Panc1 (cell line): Measurements from ENCODE around the gene DES. TPM values are rescaled to one million over a fixed set of nuclear protein-coding genes. Genes with fewer than 3 reads are reported as not detected.

Experiments
- ATAC-seq: fragments of 200-7000 bp; cut with Tn5 transposase; 2 replicates; pipeline ENCODE4 v1.9.1; 2020; ENCODE audit warnings: mild to moderate bottlenecking, moderate library complexity
- BruUV-seq: library from RNA; stranded (reverse); fragments of 400-500 nt; replicated peaks from 2 replicates; lab custom pipeline; 2021; lab: Mats Ljungman, UMichigan
- CTCF ChIA-PET: fragments of 300-600 bp; sonication (Branson Sonifier 250); formaldehyde crosslinking; loops from one replicate; lab custom pipeline; 2022; ENCODE audit warnings: antibody characterized with exemption; lab: Charles Lee
- POLR2A ChIA-PET: fragments of 300-600 bp; sonication (Branson Sonifier 250); formaldehyde crosslinking; loops from one replicate; lab custom pipeline; 2022; ENCODE audit warnings: antibody characterized with exemption; lab: Charles Lee
- DNase-seq: peaks from one replicate; pipeline ENCODE4 v3.0.0-alpha.2; 2010; ENCODE audit warnings: low read depth, low spot score
- H3K27ac ChIP-seq: 2 replicates; pipeline ENCODE4 v1.5.1; 2011; ENCODE audit warnings: mild to moderate bottlenecking, low read length, inconsistent platforms
- H3K27me3 ChIP-seq: fragments of 200-500 bp; sonication (Bioruptor generic); 2 replicates; pipeline ENCODE4 v1.6.0; 2014; ENCODE audit warnings: low read length, inconsistent platforms; ENCODE audit not compliant: control insufficient read depth, insufficient read depth
- H3K36me3 ChIP-seq: fragments of 200-500 bp; sonication (Bioruptor generic); 2 replicates; pipeline ENCODE4 v1.5.1; 2014; ENCODE audit warnings: inconsistent platforms, mild to moderate bottlenecking, low read length, moderate library complexity; ENCODE audit not compliant: control insufficient read depth, insufficient read depth
- H3K4me1 ChIP-seq: 2 replicates; pipeline ENCODE4 v1.5.1; 2011; ENCODE audit warnings: inconsistent platforms, mild to moderate bottlenecking, low read length, moderate library complexity; ENCODE audit not compliant: control insufficient read depth, insufficient read depth
- H3K4me3 ChIP-seq, 2 experiments: 2 replicates each; pipeline ENCODE4 v1.5.1; 2011 to 2012; ENCODE audit warnings: low read depth in 2 of 2, low read length in 2 of 2, mild to moderate bottlenecking in 2 of 2, inconsistent platforms in 1 of 2, moderate library complexity in 1 of 2
- H3K9me3 ChIP-seq: fragments of 200-500 bp; sonication (Bioruptor generic); 2 replicates; pipeline ENCODE4 v1.5.1; 2014; ENCODE audit warnings: low read depth, mild to moderate bottlenecking, inconsistent platforms, low read length, moderate library complexity; ENCODE audit not compliant: control insufficient read depth, insufficient read depth
- CTCF ChIP-seq: fragments of 450-650 bp; IDR thresholded peaks from 2 replicates; pipeline ENCODE4 v1.5.1; 2017; ENCODE audit warnings: mild to moderate bottlenecking
- POLR2AphosphoS5 ChIP-seq: IDR thresholded peaks from 2 replicates; pipeline ENCODE4 v1.6.1; 2012; ENCODE audit warnings: mild to moderate bottlenecking, low read depth, low read length, moderate library complexity
- REST ChIP-seq, 2 experiments: IDR thresholded peaks; 2 replicates each; pipeline ENCODE4 v1.6.1; 2011 to 2012; ENCODE audit warnings: low read depth in 2 of 2, control low read depth in 1 of 2, low read length in 1 of 2, mild to moderate bottlenecking in 1 of 2, moderate library complexity in 1 of 2; ENCODE audit not compliant: insufficient read depth in 1 of 2
- SIN3A ChIP-seq: IDR thresholded peaks from 2 replicates; pipeline ENCODE4 v1.6.1; 2012; ENCODE audit warnings: low read depth, mild to moderate bottlenecking, low read length, moderate library complexity, borderline replicate concordance; ENCODE audit not compliant: insufficient read depth
- TCF7L2 ChIP-seq: IDR thresholded peaks from 2 replicates; pipeline ENCODE4 v1.6.1; 2011; ENCODE audit warnings: mild to moderate bottlenecking, low read depth, low read length, inconsistent platforms
- in situ Hi-C: cut with HindIII; loops from 2 replicates; pipeline ENCODE4 v1.10.0; 2016; ENCODE audit warnings: low sequenced_read_pairs, low pct_unique_long_range_greater_than_20kb
- intact Hi-C: fragments of 100-400 bp; cut with micrococcal nuclease; formaldehyde crosslinking; loops from one replicate; pipeline ENCODE4 v1.10.0; 2022; ENCODE audit not compliant: unreplicated experiment
- total RNA-seq: library from RNA; stranded (reverse); gene quantifications from one replicate; pipeline ENCODE4 v1.2.1, GENCODE V29; 2021; ENCODE audit not compliant: unreplicated experiment

Gene DES
- total RNA-seq, 1 experiment from 2014 or later: 0.69 TPM

GRCh38 chr2:219443697-219444023 is 25.5 kb downstream of the DES start:
- ATAC-seq (no peak), DNase-seq (no peak)
- Histone ChIP-seq H3K4me3 (no peak overlapping the region), H3K4me1 (peaks cover 9% of the 10 kb centered on the region), H3K27ac (no peak overlapping the region), H3K36me3 (no peaks in the 10 kb centered on the region; the same call in 1 of the 2 replicates), H3K9me3 (no peaks in the 10 kb centered on the region), H3K27me3 (peaks cover 8% of the 10 kb centered on the region)
- BruUV-seq: no TSS peak
- ChIA-PET CTCF (no interaction called here), POLR2A (no interaction called here)
- TF ChIP-seq TCF7L2 (no peak), REST (IDR thresholded peaks at IDR 0.05; ENCODE audit: insufficient read depth in 1 of 2, low read depth in 2 of 2, low read length in 1 of 2) (no peak), CTCF (no peak), SIN3A (no peak), POLR2AphosphoS5 (no peak)
- intact Hi-C loops: no loop called here
- in situ Hi-C loops: no loop called here

- H3K4me1 ChIP-seq: peaks cover 9% of the 10 kb centered on the region
- intact Hi-C loops: no loop called here
These were observed 26.5 kb downstream of the DES start for GRCh38 chr2:219444566-219445091.

More at GRCh38 chr2:219444566-219445091, 26.5 kb downstream of the DES start:
- H3K4me3 ChIP-seq: no peak overlapping the region
- ATAC-seq (no peak), DNase-seq (no peak)
- ChIA-PET CTCF (no interaction called here), POLR2A (no interaction called here)
- no TSS peak for BruUV-seq
- in situ Hi-C loops: no loop called here
- no peaks in the 10 kb centered on the region; the same call in 1 of the 2 replicates for H3K36me3 ChIP-seq
- no peaks in the 10 kb centered on the region for H3K9me3 ChIP-seq
- peaks cover 8% of the 10 kb centered on the region for H3K27me3 ChIP-seq
- no peak overlapping the region for H3K27ac ChIP-seq
- TF ChIP-seq TCF7L2 (no peak), SIN3A (no peak), REST (IDR thresholded peaks at IDR 0.05; ENCODE audit: insufficient read depth in 1 of 2, low read depth in 2 of 2, low read length in 1 of 2) (no peak), POLR2AphosphoS5 (no peak)
